Ureter (tissue), 1 donor: ENCODE results near the gene ARMC9. TPM values are rescaled to one million over a fixed set of nuclear protein-coding genes. Genes with fewer than 3 reads are reported as not detected.
A peak's percentile ranks its signal among the peaks of the same experiment; 100 is the strongest.
"Not testable (repeated sequence)": the region's sequence is repeated elsewhere in the genome, so short reads cannot be mapped to it uniquely, and the experiment has no call there.

Experiments
- DNase-seq: peaks from one replicate; pipeline ENCODE4 v3.0.0-alpha.2; 2020; ENCODE audit warnings: low spot score
- total RNA-seq: library from RNA; stranded (reverse); gene quantifications from one replicate; pipeline ENCODE4 v1.2.4, GENCODE V29; 2023
- donor health status: DM: yes; HTN: yes; CAD: no.

ARMC9 gene
- total RNA-seq, 1 donor from 2014 or later: 16.0 TPM

DNA sequence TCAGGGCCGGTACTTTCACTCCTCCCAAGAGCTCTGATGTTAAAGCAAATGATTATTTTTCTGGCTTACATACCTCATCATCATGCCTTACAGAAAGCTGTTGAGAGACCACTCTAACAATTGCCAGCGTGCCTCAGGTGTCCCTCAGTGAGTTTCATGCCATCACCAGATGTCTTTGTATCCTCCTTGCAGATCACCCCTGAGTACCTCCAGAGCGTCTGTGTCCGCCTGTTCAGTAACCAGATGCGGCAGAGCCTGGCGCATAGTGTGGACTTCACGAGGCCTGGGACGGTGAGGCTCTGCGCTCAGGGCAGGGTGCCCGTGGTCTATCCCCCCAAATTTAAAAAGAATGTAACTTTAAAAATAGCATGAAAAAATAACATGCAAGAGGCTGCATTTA, 41.3 kb downstream of the ARMC9 start:
- no peak for DNase-seq

DNA sequence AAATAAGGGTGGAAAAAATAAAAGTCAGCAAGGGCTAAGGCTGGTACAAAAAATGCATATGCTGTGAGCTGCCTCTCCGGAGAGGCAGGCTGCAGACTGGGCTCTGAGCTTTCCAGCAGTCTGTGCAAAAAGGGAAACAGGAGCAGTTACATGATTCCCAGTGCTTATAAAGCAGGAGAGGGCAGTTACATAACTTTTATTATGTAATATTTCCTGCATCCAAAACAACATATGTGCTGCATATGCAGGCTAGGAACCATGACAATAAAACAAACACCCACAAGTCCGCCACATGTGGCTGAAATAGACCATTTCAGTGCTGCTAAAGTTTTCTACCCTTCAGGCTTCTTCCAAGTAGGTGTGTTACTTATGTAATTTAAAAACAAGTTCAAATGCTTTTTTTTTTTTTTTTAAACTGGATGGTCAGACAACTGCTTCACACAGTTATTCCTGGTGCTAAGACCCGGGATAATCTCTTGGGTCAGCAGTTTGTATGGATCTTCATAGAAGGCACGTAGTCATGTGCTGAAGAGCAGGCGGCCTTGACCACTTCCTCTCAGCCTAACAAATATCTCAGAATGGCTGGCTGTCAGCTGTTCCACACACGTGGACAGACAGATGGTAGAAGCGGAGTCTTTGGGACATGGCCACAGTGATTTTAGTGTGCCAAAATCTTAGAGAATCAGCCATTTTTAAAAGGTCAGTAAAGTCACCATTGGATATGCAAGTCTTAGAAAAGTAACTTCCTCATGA, 43.5 kb downstream of the ARMC9 start:
- no peak for DNase-seq

DNA sequence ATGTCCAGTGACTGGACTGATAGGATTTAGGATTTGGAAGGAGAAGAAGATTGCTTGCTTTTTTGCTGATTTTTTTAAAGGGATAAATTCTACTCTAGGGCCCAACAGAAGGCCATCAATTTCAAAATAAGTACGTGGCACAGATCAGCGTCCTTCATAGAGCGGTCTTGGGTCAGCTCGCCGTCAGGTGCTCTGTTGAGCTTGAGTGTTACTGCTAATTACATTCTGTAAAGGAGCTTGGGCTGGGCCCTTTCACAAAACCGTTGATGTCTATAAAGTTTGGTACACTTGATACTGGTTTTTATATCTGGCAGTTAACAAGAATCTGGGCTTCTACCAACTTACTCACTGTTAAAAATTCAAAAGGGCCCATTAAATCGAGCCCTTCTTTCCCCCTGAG, 45.4 kb downstream of the ARMC9 start:
- no peak for DNase-seq

DNA sequence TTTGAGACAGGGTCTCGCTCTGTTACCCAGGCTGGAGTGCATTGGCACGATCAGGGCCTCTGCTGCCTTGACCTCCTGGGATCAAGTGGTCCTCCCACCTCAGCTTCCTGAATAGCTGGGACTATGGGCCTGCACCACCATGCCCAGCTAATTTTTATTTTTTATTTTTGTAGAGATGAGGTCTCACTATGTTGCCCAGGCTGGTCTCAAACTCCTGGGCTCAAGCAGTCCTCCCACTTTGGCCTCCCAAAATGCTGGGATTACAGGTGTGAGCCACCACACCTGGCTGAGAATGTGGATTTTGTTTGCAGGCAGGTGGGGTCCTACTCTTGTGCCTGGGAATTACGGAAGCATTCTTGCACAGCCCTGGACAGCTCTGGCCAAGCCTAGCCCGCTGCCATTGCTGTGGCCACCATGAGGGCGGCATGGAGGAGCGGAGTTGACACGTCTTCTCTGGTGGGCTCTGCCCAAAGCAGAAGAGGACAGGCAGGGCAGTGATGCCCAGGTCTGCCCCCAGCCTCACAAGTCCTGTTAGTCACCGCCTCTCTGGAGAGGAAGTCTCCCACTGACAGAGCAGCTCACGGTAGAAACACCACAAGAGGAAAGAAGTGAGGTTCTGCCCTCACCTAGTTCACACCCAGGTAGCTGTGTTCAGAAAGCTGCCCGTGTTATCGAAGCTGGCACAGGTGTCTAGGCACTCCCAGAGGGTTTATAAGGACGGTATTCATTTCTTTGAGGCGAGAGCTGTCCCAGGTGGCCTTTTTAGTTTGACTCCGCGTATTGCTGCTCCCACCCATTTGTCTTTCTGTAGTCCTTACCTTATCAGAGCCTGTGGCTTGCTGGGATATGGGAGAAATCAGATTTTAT, 46.2 kb downstream of the ARMC9 start:
- no peak for DNase-seq

DNA sequence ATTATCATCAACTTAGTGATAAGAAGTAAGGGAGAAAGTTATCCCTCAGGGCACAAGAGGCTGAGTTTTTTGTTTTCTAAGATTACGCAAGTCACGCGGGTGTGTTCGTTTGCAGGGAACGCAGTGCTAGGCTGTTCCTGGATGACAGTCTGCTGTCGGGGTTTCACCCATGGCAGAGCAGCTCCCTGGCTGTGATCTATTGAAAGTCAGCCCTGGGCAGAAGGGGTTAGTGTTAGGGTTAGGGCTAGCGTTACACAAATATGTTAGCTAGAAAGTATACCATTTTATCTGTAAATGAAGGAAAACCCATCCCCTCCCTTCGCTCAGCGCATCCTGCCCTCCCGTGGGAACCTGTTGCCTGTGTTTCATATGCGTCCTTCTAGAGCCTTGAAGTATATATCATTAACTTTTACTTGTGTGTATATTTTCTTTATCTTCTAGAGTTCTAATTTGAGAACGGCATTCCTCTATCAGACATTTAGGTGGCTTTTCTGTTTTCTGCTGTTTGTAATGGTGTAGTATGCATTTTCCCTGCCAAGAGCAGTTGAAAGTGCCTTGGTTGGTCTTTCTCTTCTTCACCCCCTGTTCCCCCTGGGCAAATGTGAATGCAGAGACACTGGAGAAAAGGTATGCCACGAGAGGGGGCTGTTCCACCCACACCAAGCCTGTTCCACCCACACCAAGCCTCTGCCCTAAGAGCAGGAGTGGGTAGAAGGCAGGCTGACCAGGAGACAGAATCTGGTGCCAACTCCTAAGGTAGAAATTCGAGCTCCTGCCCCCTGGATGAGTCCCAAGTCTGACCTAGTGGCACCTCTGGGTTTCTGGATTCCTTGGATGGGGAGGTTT, 47.0 kb downstream of the ARMC9 start:
- peak; percentile 47 for DNase-seq

DNA sequence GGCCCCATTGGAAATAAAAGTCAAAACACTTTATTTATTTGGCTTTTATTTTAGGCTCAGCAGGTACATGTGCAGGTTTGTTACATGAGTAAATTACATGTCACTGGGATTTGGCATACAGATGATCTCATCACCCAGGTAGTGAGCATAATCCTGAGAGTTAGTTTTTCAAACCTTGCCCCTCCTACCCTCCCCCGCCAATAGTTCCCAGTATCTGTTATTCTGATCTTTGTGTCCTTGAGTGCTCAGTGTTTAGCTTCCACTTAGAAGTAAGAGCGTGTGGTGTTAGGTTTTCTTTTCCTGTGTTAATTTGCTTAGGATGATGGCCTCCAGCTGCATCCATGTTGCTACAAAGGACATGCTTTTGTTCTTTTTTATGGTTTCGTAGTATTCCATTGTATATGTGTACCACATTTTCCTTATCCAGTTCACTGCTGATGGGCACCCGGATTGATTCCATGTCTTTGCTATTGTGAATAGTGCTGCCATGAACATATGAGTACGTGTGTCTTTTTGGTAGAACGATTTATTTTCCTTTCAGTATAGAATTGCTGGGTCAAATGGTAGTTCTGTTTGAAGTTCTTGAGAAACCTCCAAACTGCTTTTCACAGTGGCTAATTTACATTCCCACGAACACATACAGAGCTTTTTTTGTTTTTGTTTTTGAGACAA, 47.9 kb downstream of the ARMC9 start:
- no peak for DNase-seq

DNA sequence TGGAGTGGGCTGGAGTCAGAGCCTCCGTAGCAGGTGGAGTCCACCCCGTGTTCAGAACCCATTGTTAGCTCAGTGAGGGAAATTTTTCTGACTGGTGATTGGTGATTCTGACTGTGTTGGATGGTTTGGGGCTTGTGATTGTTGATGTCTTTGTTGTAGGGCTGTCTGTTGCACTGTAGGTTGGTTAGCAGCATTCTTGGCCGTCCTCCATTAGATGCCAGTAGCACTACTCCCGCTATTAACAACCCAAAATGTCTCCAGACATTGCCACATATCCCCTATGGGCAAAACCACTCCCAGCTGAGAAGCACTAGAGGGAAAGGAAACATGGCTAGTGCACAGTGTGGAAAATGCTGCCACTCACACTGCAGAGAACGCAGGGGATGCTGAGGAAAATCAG, 51.7 kb downstream of the ARMC9 start:
- DNase-seq: no peak

DNA sequence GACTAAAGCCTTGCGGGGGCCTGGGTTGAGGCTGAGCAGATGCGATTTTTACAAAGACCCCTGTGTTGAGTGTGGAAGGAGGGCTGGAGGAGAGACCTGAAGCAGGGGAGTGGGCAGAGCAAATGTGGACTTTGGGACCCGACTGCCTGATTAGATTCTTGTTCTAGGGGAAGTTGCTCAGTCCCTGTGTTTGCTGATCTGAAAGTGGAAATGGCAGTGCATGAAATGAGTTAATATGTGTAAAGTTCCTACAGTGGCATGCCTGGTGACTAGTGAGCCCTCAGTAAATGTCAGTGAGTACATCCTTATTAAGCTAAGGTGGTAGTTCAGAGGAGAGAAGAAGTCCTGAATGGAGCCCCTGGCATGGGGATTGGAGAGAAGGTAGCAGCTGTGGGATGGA, 52.3 kb downstream of the ARMC9 start:
- no peak for DNase-seq

DNA sequence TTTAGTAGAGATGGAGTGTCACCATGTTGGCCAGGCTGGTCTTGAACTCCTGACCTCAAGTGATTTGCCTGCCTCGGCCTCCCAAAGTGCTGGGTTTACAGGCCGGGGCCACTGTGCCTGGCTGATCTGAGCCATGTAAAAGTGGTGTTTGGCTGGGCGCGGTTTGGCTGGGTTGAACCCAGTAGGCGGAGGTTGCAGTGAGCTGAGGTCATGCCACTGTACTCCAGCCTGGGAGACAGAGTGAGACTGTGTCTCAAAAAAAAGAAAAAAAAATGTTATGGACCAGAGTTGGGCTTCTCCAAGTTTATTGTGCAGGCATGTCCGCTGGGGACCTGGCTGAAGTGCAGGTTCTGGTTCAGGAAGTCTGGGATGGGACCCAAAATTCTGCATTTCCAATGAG, 54.9 kb downstream of the ARMC9 start:
- DNase-seq: not testable (repeated sequence)

DNA sequence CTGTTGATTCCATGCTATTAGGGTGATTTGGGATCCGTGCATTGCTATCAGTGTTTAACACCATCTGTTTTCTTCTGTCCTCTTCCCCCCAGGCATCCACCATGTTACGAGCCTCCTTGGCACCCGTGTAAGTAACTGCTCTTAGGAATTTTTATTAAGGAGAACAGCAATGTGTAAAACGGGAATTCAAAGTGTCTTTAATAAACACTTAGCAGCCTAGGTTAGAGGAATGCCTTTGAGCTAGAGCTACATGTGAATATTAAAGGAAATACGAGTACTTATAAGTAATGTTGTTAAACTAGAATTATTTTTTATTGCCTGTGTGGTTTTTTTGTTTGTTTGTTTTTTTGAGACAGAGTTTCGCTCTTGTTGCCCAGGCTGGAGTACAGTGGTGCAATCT, 58.1 kb downstream of the ARMC9 start:
- no peak for DNase-seq

DNA sequence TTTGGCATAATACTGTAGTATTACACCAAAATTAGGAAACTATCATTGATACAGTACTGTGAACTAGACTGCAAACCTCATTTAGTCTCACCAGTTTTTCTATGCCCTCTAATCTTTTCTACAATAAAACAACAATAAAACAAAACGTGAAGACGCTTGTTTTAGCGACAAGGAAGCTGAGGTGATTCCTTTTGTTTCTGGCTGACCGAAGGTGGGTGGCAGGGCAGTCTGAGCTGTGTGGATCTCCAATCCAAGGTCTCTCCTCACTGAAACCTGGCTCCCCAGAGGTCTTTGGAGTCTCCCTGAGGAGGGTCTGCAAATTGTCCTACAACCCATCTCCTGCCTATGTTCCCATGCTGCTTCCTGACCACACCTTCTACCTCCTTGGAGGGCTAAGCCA, 59.3 kb downstream of the ARMC9 start:
- no peak for DNase-seq

DNA sequence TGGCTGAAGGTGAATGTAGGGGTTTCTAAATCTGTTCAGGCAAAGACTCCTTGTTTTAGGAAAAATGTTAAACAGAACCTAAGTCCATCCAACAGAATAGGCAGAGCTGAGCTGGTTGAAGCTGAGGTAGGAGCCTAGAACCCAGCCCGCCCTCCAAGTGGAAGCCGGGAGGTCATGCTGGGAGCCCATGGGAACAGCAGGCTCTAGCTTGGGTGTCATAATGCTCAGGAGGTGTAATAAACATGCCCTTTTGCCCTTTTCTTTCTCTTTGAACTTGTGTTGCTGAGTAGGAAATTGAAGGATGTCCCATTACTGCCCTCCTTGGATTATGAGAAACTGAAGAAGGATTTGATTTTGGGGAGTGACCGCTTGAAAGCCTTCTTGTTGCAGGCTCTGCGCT, 60.3 kb downstream of the ARMC9 start:
- no peak for DNase-seq

DNA sequence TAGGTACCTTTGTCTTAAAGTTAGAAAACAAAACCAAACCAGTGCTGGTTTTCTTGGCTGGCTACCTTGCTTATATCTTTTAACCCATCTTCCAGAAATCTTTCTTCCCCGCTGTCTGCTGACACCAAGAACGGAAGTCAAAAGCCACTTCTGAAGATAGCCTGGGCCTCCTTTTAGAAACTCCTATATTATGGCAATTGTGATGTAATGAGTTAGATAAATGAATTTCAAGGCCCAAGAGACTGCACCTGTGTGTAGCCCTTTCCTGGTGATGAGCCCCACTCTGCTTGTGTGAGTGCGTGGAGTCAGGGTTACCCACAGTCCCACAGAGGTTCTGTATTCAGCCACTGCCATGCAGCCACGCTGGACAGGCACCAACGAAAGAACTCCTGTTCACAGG, 60.7 kb downstream of the ARMC9 start:
- DNase-seq: no peak

DNA sequence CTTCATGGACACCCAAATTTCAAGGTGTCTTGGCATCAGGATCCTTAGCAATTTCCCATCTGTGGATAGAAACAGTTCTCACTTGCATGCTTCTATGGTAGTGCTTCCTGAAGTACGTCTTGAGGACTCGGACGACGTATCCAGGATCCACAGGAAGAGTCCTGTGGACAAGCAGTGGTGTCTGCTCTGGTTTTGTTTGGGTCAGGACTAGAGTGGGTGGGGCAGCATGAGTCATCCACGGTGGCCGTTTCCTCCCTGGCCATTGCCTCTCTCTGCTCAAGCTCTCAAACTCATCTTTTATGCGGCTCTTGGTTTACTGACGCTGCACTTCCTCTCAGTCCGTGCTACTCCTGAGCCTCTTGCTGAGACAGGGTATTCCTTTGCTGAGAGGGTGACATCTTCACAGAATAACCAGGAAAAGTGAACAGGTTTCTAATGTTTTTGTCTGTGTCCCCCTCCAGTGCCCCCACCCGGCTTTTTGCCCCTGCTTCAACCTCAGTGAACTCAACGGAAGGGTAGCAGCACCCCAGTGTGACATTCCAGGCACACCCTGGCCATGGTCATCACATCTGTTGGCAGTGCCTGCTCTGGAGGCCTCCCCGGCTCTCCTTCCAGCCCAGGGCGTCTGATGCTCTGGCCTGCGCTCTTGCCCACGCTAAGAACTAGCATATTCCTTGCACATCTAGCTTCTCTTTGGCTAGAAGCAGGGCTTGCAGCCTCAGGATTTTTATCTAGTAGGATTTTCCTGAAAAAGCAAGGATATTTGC, 62.2 kb downstream of the ARMC9 start:
- no peak for DNase-seq

DNA sequence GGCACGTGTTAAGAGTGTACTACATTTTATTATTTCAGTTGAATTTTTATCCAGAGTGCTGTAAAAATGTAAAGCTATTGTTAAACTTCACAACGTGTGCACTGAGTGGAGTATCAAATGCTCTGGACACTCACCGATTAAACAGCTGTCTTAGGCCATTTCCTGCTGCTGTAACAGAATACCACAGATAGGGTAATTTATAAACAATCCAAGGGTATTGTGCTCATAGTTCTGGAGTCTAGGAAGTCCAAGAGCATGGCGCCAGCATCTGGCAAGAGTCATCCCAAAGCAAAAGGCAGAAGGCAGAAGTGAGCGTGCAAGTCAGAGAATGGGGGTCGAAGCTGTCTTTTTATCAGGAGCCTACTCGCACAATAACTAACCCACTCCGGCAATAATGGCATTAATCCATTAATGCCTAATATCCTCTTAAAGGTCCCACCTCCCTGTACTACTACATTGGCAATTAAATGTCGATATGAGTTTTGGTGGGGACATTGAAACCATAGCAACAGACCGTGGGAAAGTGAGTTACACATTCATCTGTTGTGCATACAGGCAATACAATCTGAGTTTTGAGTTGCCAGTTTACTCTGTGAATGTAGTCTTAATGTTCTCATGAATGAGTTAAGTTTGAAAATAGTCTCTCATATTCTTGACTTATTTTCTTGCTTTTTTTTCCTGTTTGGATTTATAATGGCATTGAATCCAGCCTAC, 64.8 kb downstream of the ARMC9 start:
- no peak for DNase-seq

DNA sequence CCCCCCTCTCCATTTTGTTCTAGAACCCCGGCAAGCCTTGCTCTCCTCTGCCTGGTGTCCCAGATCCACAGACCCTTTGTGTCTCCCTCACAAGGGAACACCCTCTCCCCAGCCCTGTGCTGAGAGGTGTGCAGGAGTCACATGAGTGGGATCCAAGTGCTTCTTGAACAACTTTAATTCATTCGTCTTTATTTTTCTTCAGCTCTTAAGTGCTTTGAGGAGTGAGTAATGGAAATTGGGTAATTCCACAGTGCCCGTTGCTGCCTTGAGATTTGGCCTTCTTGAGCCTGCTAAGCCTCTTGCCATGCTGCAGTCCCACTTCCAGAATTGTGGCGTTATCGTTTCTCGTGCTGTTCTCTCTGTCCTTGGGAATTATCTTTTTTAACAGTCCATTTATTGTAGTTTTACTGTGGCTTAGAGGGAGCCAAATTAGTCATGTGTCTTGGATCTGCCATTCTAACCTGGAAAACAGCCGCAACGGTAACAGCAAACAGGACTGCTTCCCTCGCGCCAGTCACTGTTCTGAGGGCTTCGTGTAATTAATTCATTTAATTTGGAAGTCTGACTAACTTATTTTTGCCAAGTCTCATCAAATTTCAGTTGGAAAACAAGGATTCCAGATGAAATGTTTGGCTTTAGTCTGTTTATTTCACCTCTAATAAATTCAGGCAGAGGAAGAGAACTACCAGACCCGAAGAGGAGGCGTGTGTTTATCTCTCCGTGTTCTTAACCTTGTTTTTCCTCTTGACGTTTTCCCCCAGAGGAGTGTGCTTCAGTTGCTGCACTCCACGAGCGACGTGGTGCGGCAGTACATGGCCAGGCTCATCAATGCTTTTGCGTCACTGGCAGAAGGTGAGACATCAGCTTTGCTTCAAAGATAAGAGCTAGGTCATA, 72.0 kb downstream of the ARMC9 start:
- no peak for DNase-seq

DNA sequence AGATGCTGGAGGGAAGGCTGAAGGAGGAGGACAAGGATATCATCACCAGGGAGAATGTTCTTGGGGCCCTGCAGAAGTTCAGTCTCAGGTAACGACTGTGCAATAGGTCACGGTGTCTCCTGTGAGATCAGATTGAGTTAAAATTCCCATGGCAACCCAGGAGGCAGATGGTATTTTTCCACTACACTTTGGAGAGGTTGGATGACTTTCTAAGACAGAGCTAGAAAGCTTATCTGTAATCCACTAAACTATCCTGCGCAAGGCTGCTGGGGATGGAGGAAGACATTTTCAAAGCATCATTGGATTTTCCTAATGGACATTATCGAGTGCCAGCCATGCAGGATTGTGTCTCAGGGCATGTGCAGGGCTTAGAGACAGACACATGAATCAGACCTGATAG, 74.6 kb downstream of the ARMC9 start:
- no peak for DNase-seq

DNA sequence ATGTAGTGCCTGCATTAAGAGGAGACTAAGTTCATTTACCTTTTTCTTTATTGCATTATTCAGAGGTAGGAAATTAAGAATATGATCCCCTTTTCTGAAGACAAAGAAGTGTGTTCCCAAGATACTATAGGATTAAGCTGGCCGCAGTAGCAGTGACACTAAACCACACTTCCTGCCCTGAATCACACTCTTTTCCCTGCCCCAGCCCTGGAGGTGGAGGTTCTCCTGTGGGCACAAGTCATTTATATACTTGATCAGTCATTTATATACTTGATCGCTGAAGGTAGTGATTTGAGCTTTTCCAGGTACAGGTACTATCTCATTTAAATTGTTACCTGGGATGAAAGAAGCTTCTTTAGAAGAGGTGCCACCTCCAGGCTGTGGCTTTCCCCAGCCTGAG, 78.6 kb downstream of the ARMC9 start:
- no peak for DNase-seq

DNA sequence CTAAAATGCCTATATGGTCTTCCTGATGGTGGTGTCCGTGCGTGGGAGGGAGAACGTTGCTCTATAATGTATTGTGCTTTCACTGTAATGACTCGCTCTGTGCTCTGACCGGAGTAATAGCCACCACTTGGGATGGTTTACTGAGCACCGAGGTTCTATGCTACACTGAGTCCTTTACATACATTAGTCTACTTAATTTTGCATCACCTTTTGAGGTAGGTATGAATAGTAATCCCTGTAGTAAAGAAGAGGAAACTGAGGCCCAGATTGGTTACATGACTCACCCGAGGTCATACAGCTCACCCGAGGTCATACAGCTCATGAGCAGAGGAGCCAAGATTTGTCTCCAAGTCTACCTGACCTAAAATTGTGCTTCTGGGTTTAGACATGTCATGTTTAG, 79.5 kb downstream of the ARMC9 start:
- no peak for DNase-seq
